Heart left ventricle (tissue), 13 donors: ENCODE measurements around the gene KIF13A.

ENCODE experiments used
- CTCF ChIP-seq, 12 donors: fragments of 200-600 bp; sonication (generic) in 4 of 12; IDR thresholded peaks; one replicate each; pipeline versions ENCODE4 v1.5.0 to v1.8.0; 2018 to 2022; ENCODE audit warnings: antibody characterized with exemption in 12 of 12, mild to moderate bottlenecking in 5 of 12
- POLR2A ChIP-seq, 2 donors: fragments of 450-650 bp; IDR thresholded peaks; one replicate each; pipeline ENCODE4 v1.6.1; 2017; ENCODE audit warnings: antibody characterized with exemption in 2 of 2, mild to moderate bottlenecking in 2 of 2, moderate library complexity in 2 of 2
- donor health status: ischemic (EF 13 %, LVEDD 7.1; RV severe dilation, severe dysfunction).
- donor health status: DM: no; HTN: yes; CAD: no.
- donor health status: DM: no; HTN: no; CAD: no.
- donor health status: ischemic (EF 25% LVEDD 6.9; RV normal size, moderate dysfunction).
- donor health status: ischemic (EF 25% LVEDD 5.7; RV mildly dilated, moderate dysfunction).
- donor health status: ischemic (EF 35%, LVEDD 5.7; RV mildly dilated, moderate dysfunction).
- donor health status: nonischemic (EF 11% LVEDD 7.7; RV severe dilation, severe dysfunction).
- donor health status: DM: yes; HTN: yes; CAD: no.
- donor health status: PGD.
- donor health status: ischemic (EF 29% LVEDD 5.4; RV normal size, mild dysfunction).
- donor health status: nonischemic (EF 23%, LVEDD 6.1; RV moderate dilation, normal function).

- no peak for TF ChIP-seq CTCF (IDR thresholded peaks at IDR 0.05)
- TF ChIP-seq POLR2A (IDR thresholded peaks at IDR 0.05) = no peak
Measured at GRCh38 chr6:17855381-17855780, 132.1 kb downstream of the KIF13A start.
